ENCODE measurements around the gene ULBP1.

ULBP1 gene, protein sequence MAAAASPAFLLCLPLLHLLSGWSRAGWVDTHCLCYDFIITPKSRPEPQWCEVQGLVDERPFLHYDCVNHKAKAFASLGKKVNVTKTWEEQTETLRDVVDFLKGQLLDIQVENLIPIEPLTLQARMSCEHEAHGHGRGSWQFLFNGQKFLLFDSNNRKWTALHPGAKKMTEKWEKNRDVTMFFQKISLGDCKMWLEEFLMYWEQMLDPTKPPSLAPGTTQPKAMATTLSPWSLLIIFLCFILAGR

DNA sequence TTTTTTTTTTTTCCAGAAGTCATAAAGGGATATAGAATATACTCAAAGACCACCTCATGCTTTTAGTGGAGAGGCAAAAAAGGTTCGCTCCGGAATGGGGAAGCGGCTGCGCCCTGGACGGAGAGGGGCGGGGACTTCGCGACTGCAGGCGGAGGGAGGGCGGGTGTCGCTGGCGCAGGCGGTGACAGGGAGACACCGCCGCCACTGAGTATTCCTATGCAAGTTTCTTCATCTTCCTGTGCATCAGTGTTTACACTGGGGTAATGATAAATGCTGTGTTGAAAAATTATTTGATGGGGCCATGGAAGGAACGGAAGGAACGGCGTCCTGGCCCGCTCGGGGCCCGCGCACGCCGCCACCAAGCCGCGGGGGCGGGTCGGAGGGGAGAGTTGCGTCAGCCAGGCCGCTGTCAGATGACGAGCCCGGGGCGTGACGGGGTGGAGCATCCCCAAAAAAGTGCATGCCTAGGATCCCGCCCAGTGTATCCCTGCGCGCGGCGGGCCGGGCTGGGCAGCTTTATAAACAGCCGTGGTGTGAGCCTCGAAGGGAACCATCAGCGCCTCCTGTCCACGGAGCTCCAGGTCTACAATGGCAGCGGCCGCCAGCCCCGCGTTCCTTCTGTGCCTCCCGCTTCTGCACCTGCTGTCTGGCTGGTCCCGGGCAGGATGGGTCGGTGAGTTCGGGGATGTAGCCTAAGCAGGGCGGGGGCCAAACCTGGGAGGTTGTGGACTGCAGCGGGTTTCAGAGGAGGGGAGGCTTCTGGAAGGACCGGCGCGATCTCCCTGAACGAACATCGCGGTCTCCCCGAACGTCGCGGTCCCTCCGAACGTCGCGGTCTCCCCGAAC lies at the start of gene ULBP1:
Gene ULBP1 (plus strand): TSS at position 482 of the 846 bp plus-strand sequence. CDS start 107 bp downstream, at position 589.
- TF ChIP-seq GATA2 (IDR thresholded peaks at IDR 0.05; ENCODE audit: low read depth, low read length) (no peak), GATA3 (IDR thresholded peaks at IDR 0.05; ENCODE audit: low read depth, low read length) (no peak)

DNA sequence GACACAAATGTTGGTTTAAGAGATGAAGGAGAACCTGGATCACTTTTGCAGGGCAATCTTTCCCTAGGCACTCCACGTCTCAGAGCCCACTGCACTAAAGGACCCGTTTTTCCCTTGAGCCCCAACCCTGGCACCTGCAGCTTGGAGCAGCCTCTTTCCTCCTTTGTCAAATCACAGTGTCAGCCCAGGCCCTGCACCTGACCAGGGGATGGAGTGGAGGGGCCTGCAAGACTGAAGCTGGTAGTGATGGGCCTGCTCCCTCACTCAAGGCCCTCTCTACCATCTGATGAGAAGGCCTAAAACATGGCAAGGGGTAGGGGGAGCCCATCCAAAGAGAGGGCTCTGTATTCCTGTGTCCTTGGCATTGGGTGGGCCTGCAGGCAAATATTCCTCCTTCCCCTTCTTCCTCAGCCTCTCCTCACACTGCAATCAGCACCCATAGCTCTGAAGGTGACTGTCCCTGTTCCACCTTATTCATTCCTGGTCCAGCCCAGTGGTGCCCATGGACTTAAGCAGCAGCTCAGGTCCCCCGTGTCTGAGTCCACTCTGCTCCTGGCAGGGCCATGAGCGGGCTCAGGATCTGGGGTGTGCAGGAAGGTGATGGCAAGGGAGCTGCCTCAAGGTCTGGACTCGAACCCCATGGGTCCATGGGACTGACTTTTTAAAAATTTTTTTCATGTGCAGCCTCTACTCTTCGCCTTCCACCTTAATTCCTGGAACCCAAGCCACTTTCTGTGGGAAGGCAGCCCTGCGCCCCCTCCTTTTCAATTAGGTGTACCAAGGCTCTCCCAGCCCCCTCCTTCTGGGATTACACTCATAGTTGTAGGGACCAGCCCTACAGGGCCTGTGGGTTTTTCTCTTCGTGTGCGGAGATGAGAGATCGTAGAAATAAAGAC lies 47.5 kb upstream of the ULBP1 start:
- no peak for TF ChIP-seq GATA2 (IDR thresholded peaks at IDR 0.05; ENCODE audit: low read depth, low read length)
- TF ChIP-seq GATA3 (IDR thresholded peaks at IDR 0.05; ENCODE audit: low read depth, low read length): no peak

DNA sequence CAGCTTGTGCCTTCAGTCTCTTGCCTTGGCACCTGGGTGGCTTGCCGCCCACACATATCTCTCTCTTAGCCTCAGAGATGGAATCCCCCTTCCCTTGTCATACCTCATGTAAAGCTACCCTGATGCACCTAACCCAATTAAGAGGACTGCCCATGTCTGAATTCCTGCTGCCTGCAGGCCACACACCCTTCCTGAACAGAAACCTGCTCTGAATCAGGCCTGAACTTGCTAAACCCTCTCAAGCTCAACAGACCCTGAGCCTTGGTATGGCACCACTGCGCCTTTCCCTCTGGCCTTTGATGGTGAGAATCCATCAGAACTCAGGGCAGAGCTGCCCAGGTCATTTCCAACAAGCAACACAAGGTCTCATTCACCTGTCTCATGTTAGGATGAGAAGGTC lies 46.1 kb upstream of the ULBP1 start:
- no peak for TF ChIP-seq GATA2 (IDR thresholded peaks at IDR 0.05; ENCODE audit: low read depth, low read length)
- TF ChIP-seq GATA3 (IDR thresholded peaks at IDR 0.05; ENCODE audit: low read depth, low read length): no peak

DNA sequence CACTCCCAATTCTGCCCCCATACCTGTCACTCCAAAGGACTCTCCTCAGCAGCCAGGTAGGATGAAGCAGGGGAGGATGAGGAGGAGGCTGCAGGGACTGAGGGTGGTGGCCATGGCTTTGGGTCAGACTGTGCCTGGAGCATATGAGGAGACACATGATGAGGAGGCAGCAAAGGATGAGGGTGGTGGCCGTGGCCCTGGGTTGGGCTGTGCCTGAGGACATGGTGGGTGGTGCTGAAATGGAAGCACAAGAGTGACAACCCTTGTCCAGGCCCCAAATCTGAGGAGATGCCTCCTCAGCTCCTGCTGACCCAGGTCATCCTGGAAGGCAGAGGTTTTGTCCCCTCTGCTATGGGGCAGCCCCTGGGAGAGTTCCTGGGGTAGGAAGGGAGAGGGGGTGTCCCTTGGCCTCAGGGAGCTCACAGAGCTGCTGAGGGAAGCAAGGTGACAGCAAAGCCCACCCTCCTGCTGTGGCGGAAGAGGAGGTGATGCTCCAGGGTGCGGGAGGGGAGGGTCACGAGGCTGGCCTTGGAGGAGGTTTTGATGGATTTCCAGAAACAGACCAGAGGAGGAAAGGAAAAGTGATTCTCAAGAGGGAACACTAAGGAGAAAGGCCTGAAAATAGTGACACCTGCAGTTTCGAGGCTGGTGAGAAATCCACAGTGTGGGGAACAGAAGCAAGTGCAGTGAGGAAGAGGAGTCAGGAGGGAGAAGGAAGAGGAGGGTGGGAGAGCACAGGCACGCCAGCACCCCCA lies 45.4 kb upstream of the ULBP1 start:
- TF ChIP-seq GATA3 (IDR thresholded peaks at IDR 0.05; ENCODE audit: low read depth, low read length): no peak
- no peak for TF ChIP-seq GATA2 (IDR thresholded peaks at IDR 0.05; ENCODE audit: low read depth, low read length)

DNA sequence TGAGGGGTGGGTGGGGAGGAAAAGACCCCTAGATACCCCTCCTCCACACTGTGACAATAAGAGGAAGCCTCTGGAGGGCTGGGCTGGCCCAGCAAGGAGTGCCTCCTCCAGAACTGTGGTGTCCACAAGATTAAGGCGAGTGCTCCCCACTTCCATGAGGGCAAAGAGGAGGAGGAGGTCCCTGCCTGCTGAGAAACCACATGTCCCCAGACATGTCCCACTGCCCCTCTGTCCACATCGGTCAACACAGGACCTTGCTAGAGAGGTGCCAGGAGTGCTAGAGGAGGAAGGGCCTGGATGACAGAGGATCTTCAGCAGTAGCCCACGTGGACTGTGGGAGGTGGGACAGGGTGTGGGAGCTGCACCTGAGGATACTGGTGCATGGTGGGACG lies 43.9 kb upstream of the ULBP1 start:
- TF ChIP-seq GATA3 (IDR thresholded peaks at IDR 0.05; ENCODE audit: low read depth, low read length) (no peak), GATA2 (IDR thresholded peaks at IDR 0.05; ENCODE audit: low read depth, low read length) (no peak)

DNA sequence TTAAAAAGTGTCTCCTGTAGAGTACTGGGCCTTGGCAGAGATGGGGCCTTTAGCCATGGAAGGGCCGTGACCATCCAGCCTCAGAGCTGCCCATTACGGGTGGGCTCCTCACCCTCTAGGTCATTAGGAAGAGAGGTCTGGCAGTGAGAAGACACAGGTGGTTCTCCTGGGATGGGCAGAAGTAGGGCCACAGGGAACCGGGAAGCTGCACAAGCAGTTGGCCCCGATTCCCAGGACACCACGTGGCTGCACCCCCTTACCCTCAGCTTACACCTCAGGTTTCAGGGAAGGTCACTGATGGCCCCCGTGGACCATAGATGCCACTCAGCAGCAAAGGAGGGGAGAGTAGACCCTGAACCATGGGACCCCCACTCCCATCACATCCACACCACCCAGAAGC lies 42.4 kb upstream of the ULBP1 start:
- TF ChIP-seq GATA2 (IDR thresholded peaks at IDR 0.05; ENCODE audit: low read depth, low read length): no peak
- TF ChIP-seq GATA3 (IDR thresholded peaks at IDR 0.05; ENCODE audit: low read depth, low read length): no peak

DNA sequence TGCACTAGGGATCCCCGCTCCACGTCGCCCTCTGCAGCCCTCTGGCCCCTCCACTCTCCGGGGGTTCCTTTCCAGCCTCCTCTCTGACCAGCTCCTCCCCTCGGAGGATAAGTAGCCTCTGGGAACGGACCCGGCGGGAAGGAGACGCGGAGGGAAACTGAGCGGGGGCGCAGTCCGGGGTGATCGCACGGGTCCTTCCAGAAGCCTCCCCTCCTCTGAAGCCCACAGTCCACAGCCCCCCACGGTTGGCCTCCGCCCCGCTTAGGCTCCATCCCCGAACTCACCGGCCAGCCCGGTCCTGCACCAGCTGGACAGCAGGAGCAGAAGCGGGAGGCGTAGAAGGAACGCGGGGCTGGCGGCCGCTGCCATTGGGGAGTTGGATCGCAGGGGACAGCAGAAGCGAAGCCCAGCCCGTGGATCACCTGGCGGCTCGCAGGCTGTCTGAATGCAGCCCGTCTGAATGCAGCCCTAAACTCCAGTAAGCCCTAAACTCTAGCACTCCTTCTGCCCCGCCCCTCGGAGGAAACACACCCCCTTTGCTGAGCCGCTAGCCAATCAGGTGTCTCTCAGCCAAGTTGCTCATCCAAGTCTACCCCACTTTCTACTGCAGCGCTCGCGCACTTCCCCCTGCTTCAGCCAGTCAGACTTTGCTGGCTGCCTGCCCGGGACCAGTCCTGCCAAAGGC lies 41.0 kb upstream of the ULBP1 start, which contains the start of gene RAET1G:
Gene RAET1G (minus strand): TSS at position 480 of the 685 bp plus-strand sequence. CDS start 111 bp downstream, at position 369.
- no peak for TF ChIP-seq GATA2 (IDR thresholded peaks at IDR 0.05; ENCODE audit: low read depth, low read length)

DNA sequence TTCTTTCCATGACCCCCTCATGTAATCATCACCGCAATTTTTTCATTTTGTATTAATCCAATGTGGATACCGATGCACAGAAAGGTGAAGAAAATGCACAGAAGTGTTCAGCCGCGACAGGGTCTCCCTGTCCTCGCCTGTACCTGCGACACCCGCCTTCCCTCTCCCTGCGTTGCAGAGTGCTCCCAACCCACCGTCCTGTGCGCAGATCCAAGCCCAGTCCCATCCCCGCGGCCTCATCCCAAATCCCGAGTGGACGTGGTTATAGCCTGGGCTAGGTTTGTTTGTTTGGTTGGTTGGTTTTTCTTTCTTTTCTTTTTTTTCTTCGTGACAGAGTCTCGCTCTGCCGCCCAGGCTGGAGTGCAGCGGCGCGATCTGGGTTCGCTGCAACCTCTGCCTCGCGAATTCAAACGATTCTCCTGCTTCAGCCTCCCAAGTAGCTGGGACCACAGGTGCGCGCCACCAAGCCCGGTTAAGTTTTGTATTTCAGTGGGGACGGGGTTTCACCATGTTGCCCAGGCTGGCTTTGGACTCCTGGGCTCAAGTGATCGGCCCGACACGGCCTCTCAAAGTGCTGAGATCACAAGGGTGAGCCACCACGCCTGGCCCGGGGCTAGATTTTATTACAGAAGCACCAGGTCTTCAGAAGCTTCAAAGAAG lies 40.3 kb upstream of the ULBP1 start:
- TF ChIP-seq GATA2 (IDR thresholded peaks at IDR 0.05; ENCODE audit: low read depth, low read length) (no peak), GATA3 (IDR thresholded peaks at IDR 0.05; ENCODE audit: low read depth, low read length) (no peak)

DNA sequence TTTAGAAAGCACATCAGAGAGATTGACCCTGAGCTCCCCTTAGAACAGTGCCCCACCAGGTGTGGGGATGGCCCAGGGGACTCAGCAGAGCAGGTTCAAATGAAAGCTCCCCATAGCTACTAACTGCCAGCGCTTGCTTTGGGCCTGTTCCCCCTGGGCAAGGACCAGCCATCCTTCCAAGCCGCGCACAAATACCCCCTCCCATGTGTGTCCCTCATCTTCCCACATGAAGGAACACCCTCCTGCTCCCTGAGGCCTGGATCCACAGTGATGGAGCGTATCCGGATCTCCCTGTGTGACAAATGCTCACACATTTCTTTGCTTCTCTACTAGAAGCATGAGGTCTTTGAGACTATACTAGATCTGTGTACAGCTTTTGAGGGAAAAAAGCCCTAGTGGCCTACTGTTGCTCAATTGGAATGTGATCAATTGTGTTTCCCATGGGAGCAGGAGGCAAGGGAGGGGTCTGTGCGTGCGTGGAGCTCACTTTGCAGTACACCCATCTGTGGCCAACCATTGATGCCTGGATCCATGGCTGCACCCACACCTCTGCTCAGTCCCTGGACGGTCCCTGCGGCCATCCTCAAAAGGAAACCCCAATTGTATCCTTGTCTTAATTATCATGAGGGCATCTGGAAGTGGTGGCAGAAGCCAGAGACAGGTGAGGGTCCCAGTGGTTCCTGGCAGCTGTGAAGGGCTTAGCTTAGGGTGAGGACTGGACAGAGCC lies 39.4 kb upstream of the ULBP1 start:
- TF ChIP-seq GATA3 (IDR thresholded peaks at IDR 0.05; ENCODE audit: low read depth, low read length) (no peak), GATA2 (IDR thresholded peaks at IDR 0.05; ENCODE audit: low read depth, low read length) (no peak)

DNA sequence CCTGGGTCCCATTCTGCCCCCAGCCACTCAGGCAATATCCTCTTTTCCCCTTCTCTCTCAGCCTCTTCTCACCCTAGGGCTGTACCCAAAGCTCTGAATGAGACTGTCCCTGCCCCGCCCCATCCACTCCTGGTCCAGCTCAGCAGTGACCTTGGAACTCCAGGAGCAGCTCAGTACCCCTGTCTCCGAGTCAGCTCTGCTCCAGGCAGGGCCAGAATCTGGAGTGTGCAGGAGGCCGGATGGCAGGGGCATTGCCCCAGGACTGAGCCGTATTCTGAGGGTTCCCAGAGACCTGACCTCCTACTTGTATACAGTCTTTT lies 38.9 kb upstream of the ULBP1 start:
- TF ChIP-seq GATA2 (IDR thresholded peaks at IDR 0.05; ENCODE audit: low read depth, low read length) (no peak), GATA3 (IDR thresholded peaks at IDR 0.05; ENCODE audit: low read depth, low read length) (no peak)

DNA sequence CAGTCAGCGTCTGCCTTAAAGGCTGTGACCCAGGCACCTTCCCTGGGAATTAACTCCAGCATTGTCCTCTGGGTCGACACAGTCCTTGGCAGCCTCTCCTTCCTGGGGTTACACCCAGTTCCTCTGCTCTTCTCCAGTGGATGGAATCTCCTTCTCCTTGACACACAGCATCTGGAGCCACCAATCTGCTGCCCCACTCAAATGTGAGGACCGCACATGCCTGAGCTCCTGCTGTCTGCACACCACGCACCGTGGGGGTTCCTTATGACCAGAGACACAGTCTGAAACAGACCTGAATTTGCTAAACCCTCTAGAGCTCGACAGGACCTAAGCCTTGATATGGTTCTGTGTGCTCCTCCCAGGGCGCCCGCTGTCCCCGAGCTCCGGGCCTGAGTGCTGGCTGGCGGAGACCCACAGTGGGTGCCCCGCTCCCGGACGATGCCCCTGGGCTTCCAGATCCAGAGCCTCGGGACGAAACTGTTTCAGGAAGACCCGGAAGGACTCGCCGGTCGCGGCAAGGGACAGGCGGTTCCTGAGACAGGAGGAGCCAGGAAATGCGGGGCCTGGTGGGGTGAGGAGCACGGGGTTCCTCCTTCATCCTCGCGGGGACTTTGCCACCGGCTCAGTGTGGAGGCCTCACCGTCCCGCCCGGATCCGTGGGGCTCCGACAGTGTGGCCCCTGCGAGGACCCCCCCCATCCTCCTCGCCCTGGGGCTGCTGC lies 38.3 kb upstream of the ULBP1 start:
- TF ChIP-seq GATA3 (IDR thresholded peaks at IDR 0.05; ENCODE audit: low read depth, low read length) (no peak), GATA2 (IDR thresholded peaks at IDR 0.05; ENCODE audit: low read depth, low read length) (no peak)

Measured in SH-SY5Y (cell line).